ENCODE results near the gene EPS8L3. TPM values are rescaled to one million over a fixed set of nuclear protein-coding genes. Genes with fewer than 3 reads are reported as not detected.

The EPS8L3 gene
- total and polyA plus RNA-seq, 2 of the 8 experiments (the other 6 are each of a cell fraction or from before 2014, with no cell fraction given): not detected

DNA sequence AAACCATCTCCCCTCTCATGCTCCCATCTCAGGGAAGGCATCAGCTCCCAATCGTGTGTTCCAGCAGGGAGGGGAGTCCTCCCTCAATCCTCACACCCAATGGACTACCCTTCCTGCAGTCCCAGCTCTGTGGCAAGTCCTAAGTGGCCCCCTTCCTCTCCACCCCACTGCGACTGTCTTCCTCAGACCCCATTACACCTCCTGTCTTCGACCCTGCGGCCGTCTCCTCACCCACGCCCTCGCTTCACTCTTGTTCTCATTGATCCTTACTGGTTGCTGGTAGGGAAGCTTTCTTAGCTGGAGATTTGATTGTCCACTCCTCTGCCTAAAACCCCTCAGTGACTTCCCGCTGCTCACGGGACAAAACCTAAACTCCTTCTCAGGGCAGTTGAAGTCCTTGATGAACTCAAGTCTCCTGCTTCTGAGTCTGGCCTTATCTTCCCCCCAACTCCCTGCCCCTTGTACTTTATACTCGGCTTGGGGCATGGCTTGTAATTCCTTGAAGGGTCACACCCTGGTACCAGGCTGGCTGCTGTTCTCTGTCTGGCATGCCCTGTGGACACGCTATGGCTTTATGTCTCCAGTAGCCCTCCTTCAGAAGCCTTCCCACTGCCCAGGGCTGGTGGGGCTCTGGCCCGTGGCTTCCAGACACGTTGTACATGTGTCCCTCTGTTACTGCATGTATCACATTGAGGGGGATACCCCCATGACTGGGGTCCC lies 2.3 kb upstream of the EPS8L3 start:
- WGBS, 2 experiments (ENCODE audit: extremely low coverage in 1 of 2, insufficient coverage in 1 of 2, insufficient read length in 1 of 2, insufficient replicate concordance in 2 of 2, low coverage in 1 of 2, low lambda C conversion rate in 2 of 2, missing lambda C conversion rate in 1 of 2): 87% methylated on average over 13 of the region's 13 CpGs; no CpG with 5 or more reads in 1 of the 2 experiments
- CTCF ChIA-PET (ENCODE audit: partially characterized antibody): interaction anchor here (1.0 to 5.1 kb wide), 7 partner anchors 9 to 233 kb away, joined by 3 to 43 read pairs (median 3); no protein-coding TSS in a partner anchor
- FAIRE-seq: no peak

More for the DNA sequence above, 2.3 kb upstream of the EPS8L3 start:
- no peak overlapping the region for H4K5ac ChIP-seq (ENCODE audit: insufficient read length, low read depth, low read length)
- no peaks in the 10 kb centered on the region for H3K9me3 ChIP-seq (ENCODE audit: insufficient read depth in 2 of 2, low read depth in 1 of 2, low read length in 1 of 2)
- no peaks in the 10 kb centered on the region for H3K36me3 ChIP-seq (ENCODE audit: control insufficient read depth in 2 of 4, insufficient read depth in 4 of 4, low read length in 3 of 4)
- no peak overlapping the region for H2AFZ ChIP-seq (ENCODE audit: low read length)
- no peaks in the 10 kb centered on the region for H3K79me2 ChIP-seq (ENCODE audit: control insufficient read depth in 1 of 2, insufficient read depth in 2 of 2, low read length in 2 of 2)
- no peak for DNase-seq (ENCODE audit: low read depth in 1 of 2, low spot score in 2 of 2)
- no peak overlapping the region for H3K14ac ChIP-seq (ENCODE audit: insufficient read length)
- H2BK20ac ChIP-seq (ENCODE audit: low read length): no peak overlapping the region
- H3K18ac ChIP-seq (ENCODE audit: extremely low read depth, low read length): no peak overlapping the region
- no peak overlapping the region for H2BK15ac ChIP-seq (ENCODE audit: low read length)
- H2BK120ac ChIP-seq (replicated peaks; ENCODE audit: low read depth, low read length): no peak overlapping the region
- no peak overlapping the region for H3K23ac ChIP-seq (ENCODE audit: insufficient read length)
- no peak for TF ChIP-seq SRF (IDR thresholded peaks at IDR 0.05; ENCODE audit: low read depth, low read length)
- no peak for TF ChIP-seq RBBP5 (IDR thresholded peaks at IDR 0.05; ENCODE audit: borderline replicate concordance, low read depth, low read length)
- no peak for TF ChIP-seq EGR1 (IDR thresholded peaks at IDR 0.05; ENCODE audit: borderline replicate concordance, low read depth, low read length)
- TF ChIP-seq ATF3 (IDR thresholded peaks at IDR 0.05; ENCODE audit: insufficient read depth, low read depth, low read length): no peak
- TF ChIP-seq RXRA (IDR thresholded peaks at IDR 0.05; ENCODE audit: insufficient read depth, low read depth, low read length): no peak
- TF ChIP-seq CTBP2 (IDR thresholded peaks at IDR 0.05; ENCODE audit: borderline replicate concordance, insufficient read depth, insufficient read length, low read length): no peak
- TF ChIP-seq KDM5A (IDR thresholded peaks at IDR 0.05; ENCODE audit: low read length): no peak
- TF ChIP-seq HDAC6 (IDR thresholded peaks at IDR 0.05; ENCODE audit: low read depth, low read length): no peak
- no peak for TF ChIP-seq CHD2 (IDR thresholded peaks at IDR 0.05; ENCODE audit: low read length)
- no peak for TF ChIP-seq SIN3A (conservative IDR thresholded peaks at IDR 0.05 in 1 of 2, IDR thresholded peaks at IDR 0.05 in 1 of 2; ENCODE audit: low read depth in 1 of 2, low read length in 2 of 2)
- TF ChIP-seq CREB1 (IDR thresholded peaks at IDR 0.05): no peak
- TF ChIP-seq CEBPB (IDR thresholded peaks at IDR 0.05; ENCODE audit: low read depth, low read length): no peak
- H3K23me2 ChIP-seq (ENCODE audit: low read depth, low read length): 0 out of 2 replicates have a peak, but pooled peaks cover 1% of the 10 kb centered on the region
- H3K79me1 ChIP-seq (ENCODE audit: low read depth, low read length): no peaks in the 10 kb centered on the region
- no peak overlapping the region for H2BK5ac ChIP-seq (ENCODE audit: low read depth, low read length)
- H3K27me3 ChIP-seq (replicated peaks in 1 of 4; ENCODE audit: control insufficient read depth in 3 of 4, extremely low read depth in 1 of 4, insufficient read depth in 3 of 4, low read length in 3 of 4): no peaks in the 10 kb centered on the region
- H2BK12ac ChIP-seq (ENCODE audit: low read depth, low read length): no peak overlapping the region
- H3K4me2 ChIP-seq (ENCODE audit: insufficient read depth in 1 of 2, low read depth in 2 of 2, low read length in 2 of 2): no peak overlapping the region
- no peak overlapping the region for H4K91ac ChIP-seq (replicated peaks; ENCODE audit: insufficient read length, low read length)
- no peak overlapping the region for H4K8ac ChIP-seq (ENCODE audit: extremely low read depth, insufficient read depth, low read length)
- no peak overlapping the region for H2AK5ac ChIP-seq (ENCODE audit: low read depth, low read length)
- no peak overlapping the region for H3K27ac ChIP-seq (ENCODE audit: low read depth, low read length)
- H3K4me3 ChIP-seq (ENCODE audit: extremely low read depth in 1 of 4, insufficient read depth in 2 of 4, low read depth in 3 of 4, low read length in 4 of 4): no peak overlapping the region
- H4K20me1 ChIP-seq (replicated peaks in 1 of 2; ENCODE audit: control insufficient read depth in 1 of 2, insufficient read depth in 2 of 2, low read length in 2 of 2): no peaks in the 10 kb centered on the region
- POLR2A ChIA-PET (ENCODE audit: partially characterized antibody): no interaction called here
- H3K4me1 ChIP-seq (replicated peaks in 1 of 4; ENCODE audit: control insufficient read depth in 3 of 4, insufficient read depth in 4 of 4, low read length in 3 of 4): no peaks in the 10 kb centered on the region; a peak in 1 of 7 replicates
- no peak overlapping the region for H3K56ac ChIP-seq (replicated peaks; ENCODE audit: insufficient read length, low read depth, low read length)
- no peak overlapping the region for H3K4ac ChIP-seq (replicated peaks; ENCODE audit: insufficient read length, low read depth, low read length)
- H3K9ac ChIP-seq (replicated peaks in 1 of 4; ENCODE audit: extremely low read depth in 1 of 4, low read depth in 3 of 4, low read length in 3 of 4): no peak overlapping the region

All from H1 (cell line).